UCSD-AML1 (cell line): ENCODE data around the gene INHBB.
"Not testable (repeated sequence)": the region's sequence is repeated elsewhere in the genome, so short reads cannot be mapped to it uniquely, and the experiment has no call there.

ENCODE experiments used
- DNase-seq: peaks from one replicate; lab custom pipeline; 2025; ENCODE audit not compliant: unreplicated experiment; lab: John Stamatoyannopoulos, UW

INHBB gene

GRCh38 chr2:120316071-120316470 lies 29.9 kb upstream of the INHBB start:
- DNase-seq: no peak

GRCh38 chr2:120316528-120317179 lies 29.3 kb upstream of the INHBB start:
- DNase-seq: no peak

- no peak for DNase-seq
Measured at GRCh38 chr2:120317180-120317533, 28.8 kb upstream of the INHBB start.

GRCh38 chr2:120317916-120318315 lies 28.0 kb upstream of the INHBB start:
- no peak for DNase-seq

GRCh38 chr2:120318626-120319025 lies 27.3 kb upstream of the INHBB start:
- DNase-seq: no peak

- DNase-seq: no peak
Measured at GRCh38 chr2:120319123-120319522, 26.8 kb upstream of the INHBB start.

GRCh38 chr2:120319686-120320317 lies 26.1 kb upstream of the INHBB start:
- DNase-seq: no peak

- DNase-seq: no peak
Measured at GRCh38 chr2:120320318-120320851, 25.6 kb upstream of the INHBB start.

GRCh38 chr2:120320887-120321556 lies 24.9 kb upstream of the INHBB start:
- DNase-seq: not testable (repeated sequence)

- DNase-seq: no peak
Measured at GRCh38 chr2:120321721-120322284, 24.1 kb upstream of the INHBB start.

- DNase-seq: no peak
Measured at GRCh38 chr2:120322329-120322728, 23.6 kb upstream of the INHBB start.

GRCh38 chr2:120323214-120323613 lies 22.7 kb upstream of the INHBB start:
- no peak for DNase-seq

- DNase-seq: no peak
Measured at GRCh38 chr2:120323807-120324399, 22.0 kb upstream of the INHBB start.

GRCh38 chr2:120324933-120325332 lies 21.0 kb upstream of the INHBB start:
- DNase-seq: no peak

- no peak for DNase-seq
Measured at GRCh38 chr2:120326066-120326465, 19.9 kb upstream of the INHBB start.

- DNase-seq: peak; percentile 56
Measured at GRCh38 chr2:120330946-120331822, 14.8 kb upstream of the INHBB start.

- no peak for DNase-seq
Measured at GRCh38 chr2:120331903-120332302, 14.0 kb upstream of the INHBB start.

- DNase-seq: no peak
Measured at GRCh38 chr2:120332384-120332783, 13.6 kb upstream of the INHBB start.

- DNase-seq: no peak
Measured at GRCh38 chr2:120334068-120334467, 11.9 kb upstream of the INHBB start.

GRCh38 chr2:120336749-120337148 lies 9.2 kb upstream of the INHBB start:
- no peak for DNase-seq

- no peak for DNase-seq
Measured at GRCh38 chr2:120338015-120338414, 7.9 kb upstream of the INHBB start.
